K562 (cell line): ENCODE data around the gene RRP9. TPM values are rescaled to one million over a fixed set of nuclear protein-coding genes. Genes with fewer than 3 reads are reported as not detected.

ENCODE experiments used
- ATAC-seq: fragments of 200-7000 bp; cut with Tn5 transposase; 3 replicates; pipeline ENCODE4 v1.9.1; 2020; ENCODE audit warnings: moderate library complexity
- BruUV-seq: library from RNA; stranded (reverse); fragments of 400-500 nt; replicated peaks from 2 replicates; lab custom pipeline; 2021; lab: Mats Ljungman, UMichigan
- CTCF ChIA-PET: fragments of 300-600 bp; formaldehyde crosslinking; extraction: SDS; loops from one replicate; lab custom pipeline; 2021; ENCODE audit warnings: low intra/inter-chr PET ratio; lab: Yijun Ruan, JAX
- POLR2A ChIA-PET: fragments of 300-600, 350-650 bp; sonication (Branson Sonifier 250); formaldehyde crosslinking; extraction: SDS; loops from one replicate; lab custom pipeline; 2021; ENCODE audit warnings: antibody characterized with exemption, inconsistent platforms; lab: Yijun Ruan, JAX
- DNase-seq, 4 experiments: peaks; one replicate each; pipeline versions ENCODE4 v3.0.0 to v3.0.0-alpha.2; 2011 to 2018; ENCODE audit warnings: low spot score in 3 of 4, mixed read lengths in 3 of 4; ENCODE audit errors: extremely low read depth in 1 of 4
- FAIRE-seq: peaks from 2 replicates; lab custom pipeline; 2011; peaks lifted over from hg19 to GRCh38; lab: Jason Lieb, UNC
- H2AFZ ChIP-seq: 2 replicates; pipeline ENCODE4 v1.6.0; 2011; ENCODE audit warnings: low read depth, low read length, control low read depth, inconsistent platforms
- H3K27ac ChIP-seq: fragments of 200-600 bp; 3 replicates; pipeline ENCODE4 v1.8.0; 2011; ENCODE audit warnings: low read depth, mild to moderate bottlenecking, control low read depth, inconsistent platforms, low read length, moderate library complexity, mixed read lengths; ENCODE audit errors: extremely low read depth
- H3K27me3 ChIP-seq, 2 experiments: fragments of 300-600 bp in 1 of 2; 2 replicates in 1 of 2; 3 replicates in 1 of 2; pipeline versions ENCODE4 v1.6.0 to v1.8.0; 2011; ENCODE audit warnings: inconsistent platforms in 2 of 2, low read length in 2 of 2, mild to moderate bottlenecking in 1 of 2, mixed read lengths in 1 of 2, moderate library complexity in 1 of 2; ENCODE audit not compliant: control insufficient read depth in 2 of 2, insufficient read depth in 2 of 2
- H3K36me3 ChIP-seq: fragments of 300-600 bp; 3 replicates; pipeline ENCODE4 v1.8.0; 2011; ENCODE audit warnings: mild to moderate bottlenecking, low read length, inconsistent platforms; ENCODE audit not compliant: control insufficient read depth, insufficient read depth
- H3K4me1 ChIP-seq, 2 experiments: fragments of 200-600 bp in 1 of 2; replicated peaks in 1 of 2; 2 replicates in 1 of 2; 3 replicates in 1 of 2; pipeline versions ENCODE4 v1.5.1 to v1.8.0; 2011; ENCODE audit warnings: inconsistent platforms in 2 of 2, low read length in 2 of 2, mild to moderate bottlenecking in 1 of 2, mixed read lengths in 1 of 2, moderate library complexity in 1 of 2; ENCODE audit not compliant: control insufficient read depth in 2 of 2, insufficient read depth in 2 of 2
- H3K4me2 ChIP-seq: 2 replicates; pipeline ENCODE4 v1.6.1; 2011; ENCODE audit warnings: low read length, control low read depth, inconsistent platforms, mixed read lengths; ENCODE audit not compliant: insufficient read depth
- H3K4me3 ChIP-seq: fragments of 200-600 bp; sonication (generic), shearing (Covaris generic); 2 replicates; pipeline ENCODE4 v1.5.1; 2016; ENCODE audit warnings: control low read depth, inconsistent platforms
- H3K79me2 ChIP-seq: fragments of 200-600 bp; 3 replicates; pipeline ENCODE4 v1.8.0; 2011; ENCODE audit warnings: low read length, inconsistent platforms; ENCODE audit not compliant: control insufficient read depth, insufficient read depth
- H3K9ac ChIP-seq, 2 experiments: 2 replicates each; pipeline versions ENCODE4 v1.6.0 to v1.6.1; 2011; ENCODE audit warnings: low read depth in 2 of 2, low read length in 2 of 2, control low read depth in 1 of 2, inconsistent platforms in 1 of 2, mild to moderate bottlenecking in 1 of 2, mixed read lengths in 1 of 2; ENCODE audit not compliant: insufficient read depth in 1 of 2
- H3K9me1 ChIP-seq: one replicate; pipeline ENCODE4 v1.6.0; 2011; ENCODE audit warnings: inconsistent platforms, mild to moderate bottlenecking, low read length, moderate library complexity; ENCODE audit not compliant: control insufficient read depth, insufficient read depth
- H3K9me3 ChIP-seq: replicated peaks from 2 replicates; pipeline ENCODE4 v1.5.1; 2011; ENCODE audit warnings: low read depth, low read length, inconsistent platforms; ENCODE audit not compliant: control insufficient read depth, insufficient read depth
- H4K20me1 ChIP-seq: replicated peaks from 2 replicates; pipeline ENCODE4 v1.6.1; 2011; ENCODE audit warnings: low read length, inconsistent platforms, mixed read lengths; ENCODE audit not compliant: control insufficient read depth, insufficient read depth
- FOXP1 ChIP-seq: sonication (generic); formaldehyde crosslinking; IDR thresholded peaks from 2 replicates; pipeline ENCODE4 v1.8.0; 2022; ENCODE audit warnings: mild to moderate bottlenecking, missing genetic modification reagents
- HDAC1 ChIP-seq, 2 experiments: fragments of 450-650 bp; IDR thresholded peaks; 2 replicates each; pipeline ENCODE4 v1.6.1; 2016 to 2017; ENCODE audit warnings: inconsistent platforms in 1 of 2, mild to moderate bottlenecking in 1 of 2, moderate library complexity in 1 of 2
- HLTF ChIP-seq: fragments of 450-650 bp; IDR thresholded peaks from 2 replicates; pipeline ENCODE4 v1.6.1; 2016
- L3MBTL2 ChIP-seq: fragments of 450-650 bp; IDR thresholded peaks from 2 replicates; pipeline ENCODE4 v1.6.1; 2016; ENCODE audit warnings: mild to moderate bottlenecking, moderate library complexity
- LARP7 ChIP-seq: fragments of 450-650 bp; IDR thresholded peaks from 2 replicates; pipeline ENCODE4 v1.6.1; 2016
- SFPQ ChIP-seq: fragments of 200-400 bp; formaldehyde crosslinking; IDR thresholded peaks from 2 replicates; pipeline ENCODE4 v1.6.1; 2017; ENCODE audit warnings: mild to moderate bottlenecking, low read depth, low read length, moderate library complexity
- SMAD4 ChIP-seq: fragments of 250-450 bp; sonication (Bioruptor Pico); conservative IDR thresholded peaks from 2 replicates; pipeline ENCODE4 v1.8.0; 2021; ENCODE audit warnings: inconsistent platforms, mild to moderate bottlenecking, moderate library complexity
- ZBTB7A ChIP-seq: IDR thresholded peaks from 2 replicates; pipeline ENCODE4 v1.6.1; 2011; ENCODE audit warnings: low read depth, mild to moderate bottlenecking, low read length, moderate library complexity, borderline replicate concordance; ENCODE audit not compliant: control insufficient read depth
- ZNF512 ChIP-seq: IDR thresholded peaks from 2 replicates; pipeline ENCODE4 v1.6.1; 2016; ENCODE audit warnings: missing genetic modification characterization, missing compliant biosample characterization
- ZNF740 ChIP-seq, 3 experiments: fragments of 200-800 bp in 1 of 3; sonication (Bioruptor generic) in 1 of 3; sonication (generic) in 1 of 3; formaldehyde crosslinking in 1 of 3; IDR thresholded peaks; 2 replicates each; pipeline versions ENCODE4 v1.6.1 to v1.8.0; 2016 to 2022; ENCODE audit warnings: mild to moderate bottlenecking in 2 of 3, missing compliant biosample characterization in 2 of 3, missing genetic modification characterization in 2 of 3, missing genetic modification reagents in 1 of 3
- WGBS: fragments of 100-300 bp; shearing (Covaris generic); methylation state at CpG from one replicate; pipeline ENCODE4 v1.1.6; 2016; ENCODE audit warnings: low coverage, mixed read lengths; ENCODE audit not compliant: insufficient coverage; ENCODE audit errors: missing lambda C conversion rate; 5-methylcytosine and 5-hydroxymethylcytosine counted together
- in situ Hi-C: fragments of 300-500 bp; cut with MboI; formaldehyde crosslinking; loops from 4 replicates; pipeline ENCODE4 v1.15.0; 2018; ENCODE audit warnings: inconsistent platforms, mixed read lengths
- intact Hi-C: fragments of 100-400 bp; cut with micrococcal nuclease; formaldehyde crosslinking; loops from 2 replicates; pipeline ENCODE4 v1.14.2; 2022
- polyA plus RNA-seq, 8 experiments: library from polyadenylated mRNA; depleted of rRNA in 4 of 8; stranded (reverse) in 5 of 8; unstranded in 3 of 8; fragments of >200 nt; fragmentation: Nextera tagmentation in 2 of 8; fragmentation: Illumina TruSeq in 1 of 8; extraction: Ambion mirVana in 2 of 8; extraction: Trizol in 1 of 8; gene quantifications; 2 replicates each; pipeline versions ENCODE4 v1.2.1 to v1.2.3, GENCODE V29; 2011 to 2014; ENCODE audit warnings: inconsistent platforms in 1 of 8, missing spikeins in 1 of 8
- total RNA-seq, 7 experiments: library from RNA; depleted of rRNA in 6 of 7; stranded (reverse); fragments of >200 nt in 6 of 7; fragmentation: Illumina TruSeq in 2 of 7; extraction: Trizol in 2 of 7; gene quantifications; 2 replicates each; pipeline versions ENCODE4 v1.2.1 to v1.2.3, GENCODE V29; 2011 to 2021; ENCODE audit warnings: low replicate concordance in 1 of 7
- TF ChIP-seq, protein P1 (sequence below): fragments of 450-650 bp; conservative IDR thresholded peaks from 2 replicates; pipeline ENCODE4 v1.6.1; 2016; ENCODE audit warnings: missing genetic modification characterization, low read depth, mild to moderate bottlenecking, missing compliant biosample characterization, moderate library complexity

The RRP9 gene
- total and polyA plus RNA-seq, 9 of the 15 experiments (the other 6 are each of a cell fraction or from before 2014, with no cell fraction given), result 5.2 to 67.0 (median 45.9) TPM

- BruUV-seq, result no TSS peak
- H3K4me3 ChIP-seq, result peak overlapping the region; percentile 90
- no peak overlapping the region for H2AFZ ChIP-seq
- 0% methylated on average over 11 of the region's 20 CpGs for WGBS
- peak overlapping the region; percentile 78 to 92 for H3K9ac ChIP-seq
- intact Hi-C loops (loop anchor here (5.0 kb wide), 1 partner anchor 201 kb away; no protein-coding TSS in a partner anchor), in situ Hi-C loops (no loop called here)
- CTCF ChIA-PET, result interaction anchor here (1.0 kb wide), 1 partner anchor 203 kb away, joined by 4 read pairs; no protein-coding TSS in a partner anchor
- peak overlapping the region; percentile 83 for H3K4me2 ChIP-seq
- POLR2A ChIA-PET, result interaction anchor here (0.6 to 1.2 kb wide), 7 partner anchors 9 to 218 kb away, joined by 3 to 6 read pairs (median 4); partner anchors contain the start of gene ACY1
- FAIRE-seq, result no peak
- peak overlapping the region; percentile 61 for H3K27ac ChIP-seq
- H3K9me3 ChIP-seq, result no peaks in the 10 kb centered on the region
- no peaks in the 10 kb centered on the region for H3K27me3 ChIP-seq
- H4K20me1 ChIP-seq, result no peaks in the 10 kb centered on the region
- ATAC-seq, result no peak
- peaks cover 19 to 33% of the 10 kb centered on the region in 2 experiments; a peak in 4 of 5 replicates for H3K4me1 ChIP-seq
- TF ChIP-seq, protein P1, sequence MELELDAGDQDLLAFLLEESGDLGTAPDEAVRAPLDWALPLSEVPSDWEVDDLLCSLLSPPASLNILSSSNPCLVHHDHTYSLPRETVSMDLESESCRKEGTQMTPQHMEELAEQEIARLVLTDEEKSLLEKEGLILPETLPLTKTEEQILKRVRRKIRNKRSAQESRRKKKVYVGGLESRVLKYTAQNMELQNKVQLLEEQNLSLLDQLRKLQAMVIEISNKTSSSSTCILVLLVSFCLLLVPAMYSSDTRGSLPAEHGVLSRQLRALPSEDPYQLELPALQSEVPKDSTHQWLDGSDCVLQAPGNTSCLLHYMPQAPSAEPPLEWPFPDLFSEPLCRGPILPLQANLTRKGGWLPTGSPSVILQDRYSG, result no peak
- no peak for TF ChIP-seq HLTF
- no peak for TF ChIP-seq SMAD4 (CRISPR knock-in tag)
- no peak for TF ChIP-seq LARP7
- TF ChIP-seq L3MBTL2, result no peak
- no peak for TF ChIP-seq SFPQ
- 0 out of 2 replicates have a peak, but pooled peaks have one; percentile 34 for TF ChIP-seq FOXP1
- TF ChIP-seq HDAC1 (IDR thresholded peaks at IDR 0.05), result peak in 1 of 2 experiments; percentile 61; a peak in 1 of 4 replicates
- no peak for TF ChIP-seq ZNF512 (tag)
- 0 out of 2 replicates have a peak, but pooled peaks have one; percentile 16 for TF ChIP-seq ZBTB7A
- TF ChIP-seq ZNF740 (CRISPR knock-in tag; IDR thresholded peaks at IDR 0.05), result peak; percentile 78; the same call in 1 of the 2 replicates
- TF ChIP-seq ZNF740 (tag; IDR thresholded peaks at IDR 0.05), result no peak
- peaks cover 5% of the 10 kb centered on the region for H3K9me1 ChIP-seq
- peaks cover 35% of the 10 kb centered on the region for H3K79me2 ChIP-seq
- peaks cover 41% of the 10 kb centered on the region; the same call in 2 of the 3 replicates for H3K36me3 ChIP-seq
- peak in 1 of 4 experiments; percentile 20 for DNase-seq
Measured at GRCh38 chr3:51941463-51941797, 274 bp downstream of the RRP9 start.
